HEK293T (cell line): ENCODE data around the gene EIF4G1.
A peak's percentile ranks its signal among the peaks of the same experiment; 100 is the strongest.

Experiments
- CTCF ChIA-PET: fragments of 350-600 bp; formaldehyde crosslinking; extraction: SDS; loops from one replicate; lab custom pipeline; 2021; ENCODE audit warnings: antibody characterized with exemption, inconsistent platforms; lab: Yijun Ruan, JAX
- POLR2A ChIA-PET: fragments of 350-600 bp; formaldehyde crosslinking; extraction: SDS; loops from one replicate; lab custom pipeline; 2020; ENCODE audit warnings: antibody characterized with exemption, inconsistent platforms; lab: Yijun Ruan, JAX
- DNase-seq: peaks from one replicate; pipeline ENCODE4 v3.0.0; 2012; ENCODE audit warnings: mixed read lengths; ENCODE audit errors: extremely low spot score
- ARNT ChIP-seq: fragments of 450-650 bp; IDR thresholded peaks from 2 replicates; pipeline ENCODE4 v1.6.1; 2017; ENCODE audit warnings: mild to moderate bottlenecking
- BHLHE40 ChIP-seq: fragments of 450-650 bp; IDR thresholded peaks from 2 replicates; pipeline ENCODE4 v1.6.1; 2016; ENCODE audit warnings: mild to moderate bottlenecking, moderate library complexity, borderline replicate concordance
- CTBP1 ChIP-seq: fragments of 450-650 bp; IDR thresholded peaks from 2 replicates; pipeline ENCODE4 v1.6.1; 2016; ENCODE audit warnings: borderline replicate concordance
- ELF4 ChIP-seq: fragments of 450-650 bp; IDR thresholded peaks from 2 replicates; pipeline ENCODE4 v1.6.1; 2017; ENCODE audit warnings: antibody characterized with exemption
- FOXA1 ChIP-seq: fragments of 450-650 bp; IDR thresholded peaks from 2 replicates; pipeline ENCODE4 v1.6.1; 2016; ENCODE audit warnings: mild to moderate bottlenecking
- FOXK2 ChIP-seq: fragments of 450-650 bp; IDR thresholded peaks from 2 replicates; pipeline ENCODE4 v1.6.1; 2016; ENCODE audit warnings: mild to moderate bottlenecking
- FOXM1 ChIP-seq: fragments of 450-650 bp; IDR thresholded peaks from 2 replicates; pipeline ENCODE4 v1.6.1; 2017; ENCODE audit warnings: mild to moderate bottlenecking, borderline replicate concordance
- HDGF ChIP-seq: fragments of 450-650 bp; IDR thresholded peaks from 2 replicates; pipeline ENCODE4 v1.6.1; 2017; ENCODE audit warnings: antibody characterized with exemption, borderline replicate concordance
- L3MBTL2 ChIP-seq: fragments of 450-650 bp; conservative IDR thresholded peaks from 2 replicates; pipeline ENCODE4 v1.6.1; 2016; ENCODE audit warnings: mild to moderate bottlenecking
- LEF1 ChIP-seq: fragments of 450-650 bp; IDR thresholded peaks from 2 replicates; pipeline ENCODE4 v1.6.1; 2017; ENCODE audit warnings: mild to moderate bottlenecking, borderline replicate concordance
- NFRKB ChIP-seq: fragments of 450-650 bp; IDR thresholded peaks from 2 replicates; pipeline ENCODE4 v1.6.1; 2016; ENCODE audit warnings: mild to moderate bottlenecking, moderate library complexity
- SUZ12 ChIP-seq: fragments of 450-650 bp; IDR thresholded peaks from 2 replicates; pipeline ENCODE4 v1.6.1; 2016; ENCODE audit warnings: mild to moderate bottlenecking
- TARDBP ChIP-seq: fragments of 450-650 bp; IDR thresholded peaks from 2 replicates; pipeline ENCODE4 v1.6.1; 2016
- ZNF384 ChIP-seq: fragments of 450-650 bp; IDR thresholded peaks from 2 replicates; pipeline ENCODE4 v1.6.1; 2016
- TF ChIP-seq, protein P1 (sequence below): fragments of 450-650 bp; IDR thresholded peaks from 2 replicates; pipeline ENCODE4 v1.6.1; 2016

The EIF4G1 gene

DNA sequence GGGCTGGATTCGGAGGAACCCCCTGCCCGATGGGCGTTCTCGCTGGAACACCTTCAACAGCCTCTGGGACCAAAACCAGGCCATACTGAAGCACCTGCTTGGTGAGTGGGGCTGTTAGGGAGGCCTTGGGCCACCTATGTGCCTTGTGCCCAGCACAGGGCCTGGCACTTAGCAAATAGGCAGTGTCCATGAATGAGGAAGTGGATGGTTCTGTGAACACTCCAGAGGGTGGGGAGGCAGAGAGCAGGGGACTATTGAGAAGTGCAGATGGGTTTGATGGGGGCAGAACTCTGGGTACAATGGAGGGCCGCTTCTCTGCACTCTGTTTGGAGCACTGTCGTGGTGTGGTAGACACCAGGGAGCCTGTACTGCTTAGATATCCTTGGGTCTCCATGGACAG is 37.0 kb upstream of the EIF4G1 start:
- TF ChIP-seq NFRKB (no peak), FOXK2 (no peak), FOXA1 (no peak), HDGF (no peak), ARNT (no peak), L3MBTL2 (no peak), ELF4 (no peak), ZNF384 (no peak), SUZ12 (no peak), CTBP1 (no peak), BHLHE40 (no peak), FOXM1 (no peak), LEF1 (no peak)
- TF ChIP-seq, protein P1, sequence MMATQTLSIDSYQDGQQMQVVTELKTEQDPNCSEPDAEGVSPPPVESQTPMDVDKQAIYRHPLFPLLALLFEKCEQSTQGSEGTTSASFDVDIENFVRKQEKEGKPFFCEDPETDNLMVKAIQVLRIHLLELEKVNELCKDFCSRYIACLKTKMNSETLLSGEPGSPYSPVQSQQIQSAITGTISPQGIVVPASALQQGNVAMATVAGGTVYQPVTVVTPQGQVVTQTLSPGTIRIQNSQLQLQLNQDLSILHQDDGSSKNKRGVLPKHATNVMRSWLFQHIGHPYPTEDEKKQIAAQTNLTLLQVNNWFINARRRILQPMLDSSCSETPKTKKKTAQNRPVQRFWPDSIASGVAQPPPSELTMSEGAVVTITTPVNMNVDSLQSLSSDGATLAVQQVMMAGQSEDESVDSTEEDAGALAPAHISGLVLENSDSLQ = no peak
- no peak for DNase-seq
- CTCF ChIA-PET = no interaction called here
- POLR2A ChIA-PET = no interaction called here

DNA sequence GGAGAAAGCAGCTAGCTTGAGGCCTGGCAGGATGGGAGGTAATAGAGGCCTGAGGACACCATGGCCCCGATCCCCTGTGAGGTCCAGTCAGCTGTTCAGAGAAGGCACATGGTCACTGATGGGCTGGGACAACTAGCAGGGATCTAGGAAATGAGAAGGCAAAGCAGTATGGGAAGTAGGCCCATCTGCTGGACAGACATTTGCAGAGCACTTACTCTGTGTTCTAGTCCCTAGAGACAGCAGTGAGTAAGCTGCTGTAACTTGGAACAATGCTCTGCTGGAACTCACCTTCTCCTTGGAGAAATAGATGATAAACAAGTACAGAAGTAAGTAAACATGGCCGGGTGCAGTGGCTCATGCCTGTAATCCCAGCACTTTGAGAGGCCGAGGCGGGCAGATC is 31.5 kb upstream of the EIF4G1 start:
- no peak for DNase-seq
- CTCF ChIA-PET = no interaction called here
- POLR2A ChIA-PET = no interaction called here
- TF ChIP-seq FOXM1 = no peak
- TF ChIP-seq HDGF = no peak

DNA sequence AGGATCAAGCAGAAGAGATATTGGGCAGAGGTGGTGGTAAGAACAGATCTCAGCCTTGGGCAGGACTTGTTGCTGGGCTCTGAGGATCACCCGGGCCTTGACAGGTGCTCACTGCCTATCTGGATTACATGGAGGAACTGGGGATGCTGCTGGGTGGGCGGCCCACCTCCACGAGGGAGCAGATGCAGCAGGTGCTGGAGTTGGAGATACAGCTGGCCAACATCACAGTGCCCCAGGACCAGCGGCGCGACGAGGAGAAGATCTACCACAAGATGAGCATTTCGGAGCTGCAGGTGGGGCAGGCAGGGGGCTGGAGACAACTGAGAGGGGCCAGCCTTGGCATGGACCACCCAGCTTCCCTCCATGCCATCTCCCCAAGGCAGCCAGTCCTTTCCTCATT is 30.7 kb upstream of the EIF4G1 start:
- DNase-seq = no peak
- TF ChIP-seq NFRKB = no peak
- CTCF ChIA-PET = no interaction called here
- POLR2A ChIA-PET = no interaction called here

DNA sequence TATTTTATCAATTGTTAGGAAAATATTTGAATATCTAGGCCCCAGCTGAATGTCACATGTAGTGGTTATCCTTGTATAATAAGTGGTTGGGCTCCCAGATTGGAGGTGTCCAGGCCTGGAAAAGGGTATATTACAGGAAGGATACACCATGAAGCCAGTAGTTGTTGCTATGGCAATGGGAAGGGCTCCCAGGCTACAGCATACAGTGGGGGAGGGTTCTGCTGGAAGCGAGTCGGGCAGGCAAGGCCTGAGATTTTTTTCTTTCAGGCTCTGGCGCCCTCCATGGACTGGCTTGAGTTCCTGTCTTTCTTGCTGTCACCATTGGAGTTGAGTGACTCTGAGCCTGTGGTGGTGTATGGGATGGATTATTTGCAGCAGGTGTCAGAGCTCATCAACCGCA is 29.7 kb upstream of the EIF4G1 start:
- ChIA-PET POLR2A (no interaction called here), CTCF (interaction anchor here (1.3 kb wide), 1 partner anchor 57 kb away, joined by 3 read pairs; no protein-coding TSS in a partner anchor)
- peak; percentile 78 for DNase-seq
- no peak for TF ChIP-seq ZNF384
- TF ChIP-seq, protein P1 = peak; percentile 51; the same call in 1 of the 2 replicates

DNA sequence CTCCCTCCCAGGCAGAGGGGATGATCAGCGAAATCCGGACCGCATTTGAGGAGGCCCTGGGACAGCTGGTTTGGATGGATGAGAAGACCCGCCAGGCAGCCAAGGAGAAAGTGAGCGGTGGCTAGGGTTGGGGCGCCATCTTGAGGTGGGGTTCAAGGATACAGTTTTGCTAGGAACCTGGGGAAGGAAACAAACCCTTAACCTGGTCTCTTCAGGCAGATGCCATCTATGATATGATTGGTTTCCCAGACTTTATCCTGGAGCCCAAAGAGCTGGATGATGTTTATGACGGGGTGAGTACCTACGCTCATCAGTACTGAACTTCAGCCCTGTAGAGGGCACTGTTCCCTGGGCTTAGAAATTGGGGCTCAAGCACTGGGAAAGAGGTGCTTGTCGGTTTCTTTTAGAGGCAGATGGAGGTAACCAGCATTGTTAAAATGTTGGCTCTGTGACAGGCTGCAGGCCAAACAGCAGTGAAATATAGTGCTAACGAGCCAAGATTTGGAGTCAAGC is 24.9 kb upstream of the EIF4G1 start:
- TF ChIP-seq FOXA1 (no peak), BHLHE40 (no peak), ZNF384 (no peak), SUZ12 (no peak)
- ChIA-PET POLR2A (no interaction called here), CTCF (interaction anchor here (0.5 to 1.2 kb wide), 4 partner anchors 61 to 613 kb away, joined by 3 to 5 read pairs (median 4); no protein-coding TSS in a partner anchor)
- DNase-seq = peak; percentile 69

DNA sequence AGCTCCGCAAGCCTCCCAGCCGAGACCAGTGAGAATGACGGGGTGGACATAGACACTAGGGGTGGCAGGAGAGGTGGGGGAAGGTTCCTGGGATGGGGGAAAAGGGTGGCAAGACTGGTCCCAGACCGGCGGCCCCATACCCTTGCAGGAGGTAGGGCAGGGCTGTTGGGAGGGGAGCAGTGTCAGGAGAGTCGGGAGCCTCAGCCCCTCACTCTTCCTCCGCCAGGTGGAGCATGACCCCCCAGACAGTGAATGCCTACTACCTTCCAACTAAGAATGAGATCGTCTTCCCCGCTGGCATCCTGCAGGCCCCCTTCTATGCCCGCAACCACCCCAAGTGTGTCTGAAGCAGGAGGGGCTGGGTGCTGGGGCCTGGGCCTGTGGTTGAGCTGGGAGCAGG is 24.1 kb upstream of the EIF4G1 start:
- TF ChIP-seq TARDBP (no peak), CTBP1 (no peak), LEF1 (no peak), L3MBTL2 (no peak), ZNF384 (no peak), NFRKB (no peak), FOXA1 (no peak)
- TF ChIP-seq, protein P1 = no peak
- ChIA-PET POLR2A (no interaction called here), CTCF (no interaction called here)
- DNase-seq = no peak

DNA sequence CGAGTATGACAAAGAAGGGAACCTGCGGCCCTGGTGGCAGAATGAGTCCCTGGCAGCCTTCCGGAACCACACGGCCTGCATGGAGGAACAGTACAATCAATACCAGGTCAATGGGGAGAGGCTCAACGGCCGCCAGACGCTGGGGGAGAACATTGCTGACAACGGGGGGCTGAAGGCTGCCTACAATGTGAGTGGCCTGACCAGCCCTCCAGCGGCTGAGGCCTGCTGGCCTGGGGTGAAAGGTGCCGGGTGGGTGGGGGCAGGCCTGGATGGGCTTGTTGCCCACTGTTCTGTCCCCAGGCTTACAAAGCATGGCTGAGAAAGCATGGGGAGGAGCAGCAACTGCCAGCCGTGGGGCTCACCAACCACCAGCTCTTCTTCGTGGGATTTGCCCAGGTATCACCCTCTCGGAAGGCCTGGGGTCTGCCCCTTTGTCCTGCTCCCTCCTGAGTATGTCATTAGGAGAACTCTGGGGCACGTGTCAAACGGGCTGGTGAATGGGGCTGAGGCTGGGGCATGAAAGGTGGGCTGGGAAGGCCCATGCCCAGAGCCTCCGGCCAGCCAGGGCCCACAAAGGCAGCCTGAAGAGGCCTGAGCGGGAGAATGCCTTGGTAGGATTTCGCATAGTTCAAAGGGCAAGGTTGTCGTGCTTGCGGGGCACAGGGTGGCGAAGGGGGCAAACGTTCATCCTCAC is 23.2 kb upstream of the EIF4G1 start:
- TF ChIP-seq FOXA1 (no peak), ELF4 (no peak), HDGF (no peak), FOXK2 (no peak)
- CTCF ChIA-PET = no interaction called here
- no peak for DNase-seq
- POLR2A ChIA-PET = no interaction called here
